CD4-positive, alpha-beta T cell treated with Interleukin-1 beta for 1 hour (primary cell): ENCODE measurements around the gene CHD9NB.

Experiments used
- DNase-seq, 2 donors: peaks; one replicate each; pipeline ENCODE4 v3.0.0-alpha.2; 2020 to 2022

Gene CHD9NB

GRCh38 chr16:53052519-53053501 lies at the start of gene CHD9NB:
Gene CHD9NB (minus strand): TSS chr16:53052897. CDS start chr16:53044158, 8,739 bp downstream.
- no peak for DNase-seq

DNA sequence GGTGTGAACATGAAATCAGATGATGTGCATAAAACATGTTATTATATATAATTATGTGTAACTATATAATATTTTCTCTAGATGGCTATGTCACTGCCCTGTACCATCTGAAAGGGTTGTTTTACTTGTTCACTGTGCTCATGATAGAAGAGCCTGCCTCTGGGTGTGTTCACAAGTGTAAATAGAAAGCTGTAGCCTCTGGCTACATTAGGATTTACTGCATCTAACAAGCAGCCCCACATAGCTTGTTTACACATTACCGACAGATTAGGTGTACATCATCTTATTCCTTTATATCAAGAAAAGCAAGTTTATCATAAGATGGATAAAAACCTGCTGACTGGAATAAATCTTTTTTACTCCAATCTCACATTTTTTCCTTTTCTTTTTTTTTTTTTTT lies 48.2 kb upstream of the CHD9NB start:
- no peak for DNase-seq

GRCh38 chr16:53100131-53100748 lies 47.5 kb upstream of the CHD9NB start:
- DNase-seq = no peak

- peak; percentile 52 to 53 for DNase-seq
These were observed 46.8 kb upstream of the CHD9NB start for GRCh38 chr16:53099318-53100130.

- peak; percentile 49 to 78 for DNase-seq
These were observed 46.0 kb upstream of the CHD9NB start for GRCh38 chr16:53098526-53099317.

DNA sequence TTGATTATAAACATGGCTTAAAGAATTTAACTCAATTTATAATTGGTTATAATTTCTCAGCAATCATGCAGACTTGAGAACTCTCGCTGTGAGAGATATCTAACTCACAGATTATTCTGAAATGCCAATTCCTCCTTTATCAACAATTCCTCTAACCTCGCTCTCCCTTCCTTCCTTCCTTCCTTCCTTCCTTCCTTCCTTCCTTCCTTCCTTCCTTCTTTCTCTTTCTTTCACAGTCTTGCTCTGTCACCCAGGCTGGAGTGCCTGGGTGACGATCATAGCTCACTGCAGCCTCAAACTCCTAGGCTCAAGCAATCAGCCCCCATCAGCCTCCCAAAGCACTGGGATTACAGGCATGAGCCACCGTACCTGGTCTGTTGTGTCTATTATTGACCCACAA lies 44.5 kb upstream of the CHD9NB start:
- DNase-seq = no peak

- DNase-seq = peak; percentile 17 to 43
These were observed 41.4 kb upstream of the CHD9NB start for GRCh38 chr16:53094013-53094630.

GRCh38 chr16:53093162-53093744 lies 40.6 kb upstream of the CHD9NB start:
- DNase-seq = no peak

- no peak for DNase-seq
These were observed 39.6 kb upstream of the CHD9NB start for GRCh38 chr16:53092284-53092683.

- DNase-seq = peak in 1 of 2 donors; percentile 42
These were observed 38.9 kb upstream of the CHD9NB start for GRCh38 chr16:53091466-53092211.

DNA sequence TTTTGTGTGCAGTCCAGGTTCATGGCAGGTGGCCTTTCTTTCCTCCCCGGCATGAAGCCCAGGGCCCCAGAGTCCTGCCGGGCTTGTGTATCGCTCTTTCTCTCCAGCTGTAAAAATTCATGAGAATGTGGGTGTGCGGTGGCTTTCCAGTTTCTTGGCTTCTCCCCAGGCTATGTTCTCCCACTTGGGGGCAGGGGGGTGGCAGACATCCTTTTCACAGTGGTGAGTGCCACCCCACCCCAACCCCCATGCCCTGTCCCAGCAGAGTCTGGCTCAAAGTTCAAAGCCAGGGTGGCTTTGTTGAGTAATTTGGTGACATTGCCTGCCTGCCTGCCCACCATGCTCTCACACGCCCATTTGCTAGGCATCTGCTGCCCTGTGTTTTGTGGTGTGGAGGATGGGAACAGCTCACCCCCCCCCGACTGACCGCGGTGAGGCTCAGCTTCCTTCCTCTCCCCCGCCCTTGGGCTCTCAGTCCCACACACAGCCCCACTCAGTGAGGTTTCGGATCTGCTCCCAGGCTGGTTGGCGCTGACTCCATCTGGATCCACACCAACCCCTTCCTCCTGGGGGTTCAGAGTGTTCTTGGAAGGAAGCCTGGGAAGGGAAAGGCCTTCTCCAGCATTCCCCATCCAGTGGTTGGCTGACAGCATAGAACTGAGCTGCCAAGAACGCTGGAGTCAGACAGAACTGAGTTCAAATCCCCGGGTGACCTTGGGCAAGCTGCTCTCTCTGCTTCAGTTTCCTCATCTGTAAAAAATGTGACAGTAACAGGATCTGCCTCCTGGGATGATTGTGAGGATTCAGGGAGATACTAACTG lies 38.1 kb upstream of the CHD9NB start:
- DNase-seq = peak in 1 of 2 donors; percentile 42

DNA sequence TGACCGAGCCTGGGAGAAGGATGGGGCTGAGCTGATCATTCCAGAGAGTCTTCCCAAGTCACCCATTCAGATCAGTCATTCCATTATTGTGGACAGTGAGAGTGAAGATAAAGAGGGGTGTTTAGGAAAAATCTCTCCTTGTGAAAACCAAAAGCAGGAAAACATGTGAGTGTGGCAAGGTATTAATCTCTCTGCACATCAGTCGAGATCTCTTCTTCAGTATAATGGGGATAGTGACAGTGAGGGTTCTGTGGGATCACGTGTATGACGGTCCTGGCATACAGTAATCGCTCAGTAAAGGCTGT lies 37.5 kb upstream of the CHD9NB start:
- DNase-seq = no peak

DNA sequence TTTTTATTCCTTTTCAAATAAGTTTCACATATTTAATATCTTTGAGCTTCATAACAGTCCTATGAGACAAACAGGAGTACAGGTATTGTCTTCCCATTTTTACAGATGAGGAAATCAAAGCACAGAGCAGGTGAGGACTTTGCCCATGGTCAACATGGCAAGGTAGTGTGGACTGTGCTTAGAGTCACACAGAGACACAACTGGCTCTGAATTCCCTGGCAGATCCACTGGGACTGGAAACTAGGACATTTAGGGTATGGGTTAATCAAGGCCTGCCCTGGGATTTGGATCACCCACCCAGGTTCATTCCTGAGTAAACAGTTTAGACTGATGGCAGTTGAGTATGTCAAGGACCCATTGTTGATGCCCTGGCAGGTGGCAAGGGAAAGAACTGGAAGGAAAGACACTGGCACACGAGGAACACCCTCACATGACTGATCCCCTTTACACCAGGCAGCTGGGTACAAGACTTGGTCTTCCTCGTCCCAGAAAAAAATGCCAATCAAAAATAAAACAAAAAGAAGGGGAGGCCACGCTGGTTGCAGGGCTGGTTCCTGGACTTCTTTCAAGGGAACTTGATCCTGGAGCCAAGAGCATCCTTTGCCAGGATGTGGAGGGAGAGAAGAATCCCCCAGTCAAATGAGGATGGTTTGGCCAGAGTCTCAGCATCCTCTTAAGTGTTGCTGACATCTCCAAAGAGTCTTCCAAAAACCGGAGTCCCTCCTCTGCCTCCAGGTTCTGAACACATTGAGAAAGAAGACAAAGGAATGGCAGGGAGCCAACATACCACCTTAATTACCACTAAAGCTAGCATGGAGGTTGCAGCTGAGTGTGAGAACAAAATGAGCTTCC lies 37.0 kb upstream of the CHD9NB start:
- DNase-seq = no peak

- DNase-seq = no peak
These were observed 34.4 kb upstream of the CHD9NB start for GRCh38 chr16:53087101-53087500.

DNA sequence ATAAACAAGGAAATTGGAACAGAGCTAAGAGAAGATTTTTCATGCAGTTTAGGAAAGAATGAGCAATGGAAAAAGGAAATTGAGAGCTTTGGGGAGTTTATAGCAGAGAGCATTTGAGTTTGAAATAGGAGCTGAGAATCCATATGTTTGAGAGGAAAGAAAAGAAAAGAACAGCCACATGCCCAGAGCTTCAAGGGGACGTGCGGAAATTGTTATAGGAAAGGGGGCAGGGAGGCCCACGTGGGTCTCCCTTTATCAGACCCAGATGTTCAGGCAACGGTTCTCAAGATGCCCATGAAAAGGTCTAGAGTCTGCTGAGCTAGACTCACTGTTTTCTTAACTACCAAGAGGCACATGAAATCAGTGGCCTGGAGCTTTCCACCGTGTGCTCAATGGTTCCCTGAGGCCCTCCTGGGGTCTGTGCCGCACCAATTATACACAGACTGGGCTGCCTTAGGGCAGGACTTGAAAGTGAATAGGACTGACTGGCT lies 33.3 kb upstream of the CHD9NB start:
- no peak for DNase-seq

- DNase-seq = no peak
These were observed 32.7 kb upstream of the CHD9NB start for GRCh38 chr16:53085369-53085843.

DNA sequence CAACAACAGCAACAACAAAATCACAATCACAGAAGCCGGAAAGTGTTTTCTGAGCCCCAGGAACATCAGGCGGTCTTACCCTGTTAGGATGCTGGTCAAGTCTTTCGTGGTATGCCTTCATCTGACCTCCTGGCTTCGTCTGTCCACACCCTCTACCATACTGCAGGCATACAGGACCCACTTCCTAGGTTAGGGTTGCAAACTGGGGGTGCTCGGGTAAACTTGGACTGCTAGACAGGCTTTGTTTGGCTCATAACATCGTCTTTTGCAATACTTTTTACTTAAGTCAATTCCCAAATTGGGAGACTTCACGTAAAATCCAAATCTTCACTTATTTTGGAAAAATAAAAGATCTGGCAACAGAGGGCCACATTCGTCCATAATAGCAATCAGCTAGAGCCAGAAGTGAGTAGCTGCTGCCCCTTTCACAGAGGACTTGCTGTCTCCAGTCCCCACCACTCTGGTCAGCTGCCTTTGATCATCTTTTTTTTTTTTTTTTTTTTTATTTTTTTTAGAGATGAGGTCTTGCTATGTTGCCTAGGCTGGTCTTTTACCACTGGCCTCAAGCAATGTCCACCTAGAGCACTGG lies 32.1 kb upstream of the CHD9NB start:
- DNase-seq = no peak

DNA sequence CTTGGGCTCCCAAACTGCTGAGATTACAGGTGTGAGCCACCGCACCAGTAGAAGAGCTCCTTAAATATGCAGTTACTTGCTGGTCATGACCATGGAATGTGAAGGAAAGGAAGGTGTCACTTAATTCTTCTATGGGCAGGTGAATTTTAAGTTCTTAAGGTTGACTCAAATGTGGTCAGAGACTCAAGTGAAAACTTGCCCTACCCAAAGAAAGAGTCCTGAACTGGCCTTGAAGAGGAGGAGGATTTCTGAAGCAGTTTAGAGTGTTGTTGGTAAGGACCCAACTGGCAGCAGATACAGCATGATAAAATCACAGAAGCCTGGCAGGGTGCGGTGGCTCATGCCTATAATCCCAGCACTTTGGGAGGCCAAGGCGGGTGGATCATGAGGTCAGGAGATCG lies 31.4 kb upstream of the CHD9NB start:
- no peak for DNase-seq
